Suppressor macrophage treated with lipopolysaccharide for 4 hours (primary cell): Measurements from ENCODE around the gene THOC5.
"Not testable (repeated sequence)": the region's sequence is repeated elsewhere in the genome, so short reads cannot be mapped to it uniquely, and the experiment has no call there.

Experiments used
- DNase-seq: peaks from one replicate; pipeline ENCODE4 v3.0.0-alpha.2; 2020

THOC5 gene

GRCh38 chr22:29553351-29554224 lies at the start of gene THOC5:
TSS of gene THOC5 (minus strand) at chr22:29553757. CDS start at chr22:29549147, 4,610 bp downstream.
- peak; percentile 94 for DNase-seq

DNA sequence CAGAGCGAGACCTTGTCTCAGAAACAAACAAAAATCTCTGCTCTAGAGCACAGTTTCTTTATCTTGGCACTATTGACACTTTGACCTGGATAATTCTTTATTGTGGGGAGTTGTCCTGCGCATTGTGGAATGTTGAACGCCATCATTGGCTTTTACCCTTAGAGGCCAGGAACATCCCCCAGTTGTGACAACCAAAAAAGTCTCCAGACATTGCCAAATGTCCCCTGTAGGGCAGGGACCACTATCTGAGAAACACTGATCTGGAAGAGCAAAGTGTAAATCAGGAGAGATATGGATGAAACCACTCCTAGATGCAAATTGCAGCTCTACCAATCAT lies 45.1 kb upstream of the THOC5 start:
- no peak for DNase-seq

DNA sequence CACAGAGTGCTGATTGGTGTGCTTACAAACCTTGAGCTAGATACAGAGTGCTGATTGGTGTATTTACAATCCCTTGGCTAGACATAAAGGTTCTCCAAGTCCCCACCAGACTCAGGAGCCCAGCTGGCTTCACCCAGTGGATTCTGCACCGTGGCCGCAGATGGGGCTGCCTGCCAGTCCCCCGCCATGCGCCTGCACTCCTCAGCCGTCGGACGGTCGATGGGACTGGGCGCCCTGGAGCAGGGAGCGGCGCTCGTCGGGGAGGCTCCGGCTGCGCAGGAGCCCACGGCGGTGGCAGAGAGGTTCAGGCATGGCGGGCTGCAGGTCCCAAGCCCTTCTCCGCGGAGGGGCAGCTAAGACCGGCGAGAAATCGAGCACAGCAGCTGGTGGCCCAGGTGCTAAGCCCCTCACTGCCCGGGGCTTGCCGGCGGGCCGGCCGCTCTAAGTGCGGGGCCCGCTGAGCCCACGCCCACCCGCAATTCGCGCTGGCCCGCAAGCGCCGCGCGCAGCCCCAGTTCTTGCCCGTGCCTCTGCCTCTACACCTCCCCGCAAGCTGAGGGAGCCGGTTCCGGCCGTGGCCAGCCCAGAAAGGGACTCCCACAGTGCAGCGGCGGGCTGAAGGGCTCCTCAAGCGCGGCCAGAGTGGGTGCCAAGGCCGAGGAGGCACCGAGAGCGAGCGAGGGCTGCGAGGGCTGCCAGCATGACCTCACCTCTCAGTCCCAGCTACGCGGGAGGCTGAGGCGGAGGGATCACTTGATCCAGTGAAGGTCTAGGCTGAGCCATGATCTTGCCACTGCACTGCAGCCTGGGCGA lies 44.5 kb upstream of the THOC5 start:
- DNase-seq, result not testable (repeated sequence)

- no peak for DNase-seq
Measured at GRCh38 chr22:29596408-29596807, 42.9 kb upstream of the THOC5 start.

GRCh38 chr22:29594447-29594846 lies 40.9 kb upstream of the THOC5 start:
- not testable (repeated sequence) for DNase-seq

- DNase-seq, result no peak
Measured at GRCh38 chr22:29593923-29594322, 40.4 kb upstream of the THOC5 start.

GRCh38 chr22:29587938-29588699 lies 34.6 kb upstream of the THOC5 start:
- DNase-seq, result peak; percentile 63

GRCh38 chr22:29586193-29586705 lies 32.7 kb upstream of the THOC5 start:
- DNase-seq, result not testable (repeated sequence)

DNA sequence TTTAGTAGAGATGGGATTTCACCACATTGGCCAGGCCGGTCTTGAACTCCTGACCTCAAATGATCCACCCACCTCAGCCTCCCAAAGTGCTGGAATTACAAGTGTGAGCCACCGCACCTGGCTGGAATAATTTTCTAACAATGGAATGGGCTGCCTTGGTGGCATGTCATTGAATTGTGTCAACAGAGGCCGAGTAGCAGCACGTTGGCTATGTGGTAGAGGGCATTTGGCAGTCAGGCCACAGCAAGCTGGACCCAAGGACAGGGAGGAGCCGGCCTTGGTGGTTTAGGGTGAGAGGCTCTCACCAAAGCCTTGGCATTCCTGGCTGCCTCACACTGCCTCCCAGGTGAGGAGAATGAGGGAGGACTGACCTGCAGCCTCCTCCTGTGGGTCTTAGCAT lies 31.4 kb upstream of the THOC5 start:
- DNase-seq, result no peak

- no peak for DNase-seq
Measured at GRCh38 chr22:29581799-29582198, 28.2 kb upstream of the THOC5 start.

GRCh38 chr22:29580200-29580810 lies 26.7 kb upstream of the THOC5 start:
- DNase-seq, result no peak

- DNase-seq, result no peak
Measured at GRCh38 chr22:29578462-29579200, 25.1 kb upstream of the THOC5 start.

GRCh38 chr22:29574762-29575450 lies 21.3 kb upstream of the THOC5 start:
- no peak for DNase-seq

DNA sequence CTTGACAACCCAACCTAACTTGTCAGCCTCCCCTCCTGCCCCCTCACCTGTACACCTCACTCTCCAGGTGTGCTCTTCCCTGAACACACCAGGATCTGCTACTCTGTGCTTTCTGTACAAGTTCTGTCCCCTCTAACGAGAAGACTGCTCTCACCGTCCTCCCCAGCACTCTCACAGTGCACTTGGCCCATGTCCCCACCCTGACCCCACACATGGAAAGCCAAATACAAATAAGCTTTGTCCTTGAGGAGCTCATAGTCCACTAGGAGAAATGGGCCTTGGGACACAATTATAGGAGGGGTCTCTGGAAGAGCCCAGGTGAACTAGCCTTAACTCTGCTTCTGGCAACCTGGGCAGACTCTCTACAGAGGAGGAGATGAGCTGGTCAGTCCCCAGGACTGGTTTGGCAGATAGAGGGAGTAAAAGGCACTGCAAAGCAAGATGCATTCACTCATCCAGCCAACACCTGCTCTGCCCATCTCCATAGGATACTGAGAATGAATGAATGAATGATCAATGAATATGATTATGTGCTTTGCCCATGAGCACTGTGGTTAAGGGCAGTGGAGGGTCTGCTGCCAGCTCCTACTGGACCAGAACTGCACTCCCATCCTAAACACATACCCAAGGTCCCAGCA lies 17.5 kb upstream of the THOC5 start:
- DNase-seq, result no peak

GRCh38 chr22:29570456-29570855 lies 16.9 kb upstream of the THOC5 start:
- DNase-seq, result no peak

GRCh38 chr22:29569011-29569678 lies 15.6 kb upstream of the THOC5 start:
- no peak for DNase-seq

DNA sequence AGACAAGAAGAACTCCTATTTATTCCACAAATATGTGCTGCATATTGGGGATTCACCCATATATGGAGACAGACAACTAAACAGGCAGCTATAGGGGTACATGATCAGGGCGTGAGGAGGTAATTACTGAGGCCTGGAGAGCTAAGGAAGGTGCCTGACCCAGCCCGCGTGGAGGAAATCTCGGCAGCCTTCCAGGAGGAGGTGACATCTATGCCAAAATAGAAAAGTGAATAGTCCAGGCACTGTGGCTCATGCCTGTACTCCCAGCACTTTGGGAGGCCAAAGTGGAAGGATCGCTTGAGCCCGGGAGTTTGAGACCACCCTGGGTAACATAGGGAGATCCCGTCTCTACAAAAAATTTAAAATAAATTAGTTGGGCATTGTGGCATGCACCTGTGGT lies 13.8 kb upstream of the THOC5 start:
- DNase-seq, result no peak

DNA sequence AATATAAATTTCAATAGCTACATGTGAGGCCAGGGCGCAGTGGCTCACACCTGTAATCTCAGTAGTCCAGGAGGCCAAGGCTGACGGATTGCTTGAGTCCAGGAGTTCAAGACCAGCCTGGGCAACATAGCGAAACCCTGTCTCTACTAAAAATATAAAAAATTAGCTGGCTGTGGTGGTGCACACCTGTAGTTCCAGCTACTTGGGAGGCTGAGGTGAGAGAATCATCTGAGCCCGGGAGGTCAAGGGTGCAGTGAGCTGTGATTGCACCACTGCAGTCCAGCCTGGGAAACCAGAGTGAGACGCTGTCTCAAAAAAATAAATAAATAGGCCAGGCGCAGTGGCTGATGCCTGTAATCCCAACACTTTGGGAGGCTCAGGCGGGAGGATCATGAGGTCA lies 13.0 kb upstream of the THOC5 start:
- DNase-seq, result not testable (repeated sequence)

GRCh38 chr22:29563652-29564460 lies 10.3 kb upstream of the THOC5 start:
- DNase-seq, result no peak
